Hepatocyte (in vitro differentiated cells): ENCODE data around the gene ANGPT4. TPM values are rescaled to one million over a fixed set of nuclear protein-coding genes. Genes with fewer than 3 reads are reported as not detected.

Source experiments
- DNase-seq: peaks from one replicate; pipeline ENCODE4 v3.0.0-alpha.2; 2016; ENCODE audit warnings: low spot score
- H2AFZ ChIP-seq: fragments of 200-600 bp; sonication (generic); 2 replicates; pipeline ENCODE4 v1.6.0; 2016; ENCODE audit warnings: antibody characterized with exemption, mild to moderate bottlenecking
- H3K27ac ChIP-seq: fragments of 200-600 bp; sonication (generic); 2 replicates; pipeline ENCODE4 v1.5.1; 2016; ENCODE audit warnings: mild to moderate bottlenecking
- H3K27me3 ChIP-seq: fragments of 200-600 bp; sonication (generic); 2 replicates; pipeline ENCODE4 v1.6.1; 2016
- H3K36me3 ChIP-seq: fragments of 200-600 bp; sonication (generic); replicated peaks from 2 replicates; pipeline ENCODE4 v1.5.1; 2016; ENCODE audit warnings: low read depth; ENCODE audit not compliant: insufficient read depth
- H3K4me1 ChIP-seq: fragments of 200-600 bp; sonication (generic); 2 replicates; pipeline ENCODE4 v1.5.1; 2016; ENCODE audit warnings: mild to moderate bottlenecking, moderate library complexity; ENCODE audit not compliant: insufficient read depth
- H3K4me2 ChIP-seq: fragments of 200-600 bp; sonication (generic); 2 replicates; pipeline ENCODE4 v1.6.0; 2016
- H3K4me3 ChIP-seq: fragments of 200-600 bp; sonication (generic); 2 replicates; pipeline ENCODE4 v1.5.1; 2016; ENCODE audit warnings: mild to moderate bottlenecking
- H3K79me2 ChIP-seq: fragments of 200-600 bp; sonication (generic); 2 replicates; pipeline ENCODE4 v1.6.0; 2017; ENCODE audit warnings: mild to moderate bottlenecking
- H3K9me2 ChIP-seq: fragments of 200-600 bp; sonication (generic); replicated peaks from 2 replicates; pipeline ENCODE4 v1.6.0; 2017; ENCODE audit warnings: mild to moderate bottlenecking; ENCODE audit not compliant: insufficient read depth
- H3K9me3 ChIP-seq: fragments of 200-600 bp; sonication (generic); 2 replicates; pipeline ENCODE4 v1.5.1; 2016; ENCODE audit warnings: low read depth, mild to moderate bottlenecking
- H4K20me1 ChIP-seq: fragments of 200-600 bp; sonication (generic); 2 replicates; pipeline ENCODE4 v1.6.0; 2016; ENCODE audit warnings: mild to moderate bottlenecking; ENCODE audit not compliant: insufficient read depth, poor library complexity, severe bottlenecking
- CTCF ChIP-seq: fragments of 200-600 bp; sonication (generic); IDR thresholded peaks from 2 replicates; pipeline ENCODE4 v1.5.1; 2016; ENCODE audit warnings: antibody characterized with exemption, mild to moderate bottlenecking; ENCODE audit not compliant: poor library complexity
- EZH2 ChIP-seq: fragments of 200-600 bp; sonication (generic); IDR thresholded peaks from 2 replicates; pipeline ENCODE4 v1.6.1; 2016; ENCODE audit warnings: antibody characterized with exemption, mild to moderate bottlenecking, borderline replicate concordance
- EZH2phosphoT487 ChIP-seq: fragments of 200-600 bp; sonication (generic); IDR thresholded peaks from one replicate; pipeline ENCODE4 v1.6.1; 2018; ENCODE audit warnings: antibody characterized with exemption, mild to moderate bottlenecking, low read depth, moderate library complexity; ENCODE audit not compliant: unreplicated experiment, severe bottlenecking
- WGBS: methylation state at CpG from one replicate; pipeline ENCODE4 v1.1.6; 2016; ENCODE audit warnings: low lambda C conversion rate; ENCODE audit errors: missing lambda C conversion rate; 5-methylcytosine and 5-hydroxymethylcytosine counted together
- polyA plus RNA-seq: library from polyadenylated mRNA; unstranded; fragments of >200 nt; fragmentation: Nextera tagmentation; extraction: Ambion mirVana; gene quantifications from 2 replicates; pipeline ENCODE4 v1.2.1, GENCODE V29; 2016
- total RNA-seq: library from RNA; depleted of rRNA; stranded (reverse); fragments of >200 nt; gene quantifications from 2 replicates; pipeline ENCODE4 v1.2.3, GENCODE V29; 2014

ANGPT4 gene
- total and polyA plus RNA-seq, 2 experiments from 2014 or later, result not detected

GRCh38 chr20:949717-950116 is 33.6 kb upstream of the ANGPT4 start:
- no peaks in the 10 kb centered on the region for H3K79me2 ChIP-seq
- H4K20me1 ChIP-seq, result no peaks in the 10 kb centered on the region
- peaks cover 4% of the 10 kb centered on the region for H3K27me3 ChIP-seq
- peaks cover 5% of the 10 kb centered on the region for H3K4me1 ChIP-seq
- H2AFZ ChIP-seq, result no peak overlapping the region
- H3K4me2 ChIP-seq, result no peak overlapping the region
- TF ChIP-seq EZH2 (no peak), CTCF (no peak), EZH2phosphoT487 (no peak)
- H3K4me3 ChIP-seq, result no peak overlapping the region
- H3K27ac ChIP-seq, result no peak overlapping the region
- DNase-seq, result no peak
- no peaks in the 10 kb centered on the region for H3K9me2 ChIP-seq
- 98% methylated on average over 7 of the region's 7 CpGs for WGBS
- H3K9me3 ChIP-seq, result no peaks in the 10 kb centered on the region
- no peaks in the 10 kb centered on the region for H3K36me3 ChIP-seq

DNA sequence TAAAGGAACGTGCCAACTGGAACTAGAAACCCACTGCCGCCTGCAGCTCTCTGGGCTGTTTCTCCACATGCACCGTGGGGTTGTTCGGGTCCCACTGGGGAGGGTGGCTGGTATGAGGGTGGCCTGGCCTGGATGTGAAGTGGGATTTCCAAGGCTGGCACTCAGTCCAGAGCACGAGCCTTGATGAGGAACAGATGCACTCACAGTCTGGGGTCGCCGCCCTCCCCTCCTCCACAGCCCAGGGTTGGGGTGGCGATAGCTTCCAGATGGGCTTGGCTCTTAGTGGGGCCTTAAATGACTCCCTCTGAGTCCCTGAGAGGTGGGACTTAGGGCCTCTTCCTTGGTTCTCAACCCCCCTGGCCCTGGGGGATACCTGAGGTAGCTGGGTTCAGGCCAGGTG is 30.7 kb upstream of the ANGPT4 start:
- H3K4me2 ChIP-seq, result no peak overlapping the region
- no peak overlapping the region for H3K27ac ChIP-seq
- peaks cover 5% of the 10 kb centered on the region for H3K4me1 ChIP-seq
- WGBS, result 57% methylated on average over 8 of the region's 8 CpGs
- peaks cover 4% of the 10 kb centered on the region for H3K27me3 ChIP-seq
- no peak for DNase-seq
- H3K79me2 ChIP-seq, result no peaks in the 10 kb centered on the region
- H3K9me2 ChIP-seq, result no peaks in the 10 kb centered on the region
- no peaks in the 10 kb centered on the region for H4K20me1 ChIP-seq
- TF ChIP-seq EZH2 (no peak), EZH2phosphoT487 (no peak)
- H3K9me3 ChIP-seq, result no peaks in the 10 kb centered on the region
- no peaks in the 10 kb centered on the region for H3K36me3 ChIP-seq
- H3K4me3 ChIP-seq, result no peak overlapping the region
- H2AFZ ChIP-seq, result no peak overlapping the region

DNA sequence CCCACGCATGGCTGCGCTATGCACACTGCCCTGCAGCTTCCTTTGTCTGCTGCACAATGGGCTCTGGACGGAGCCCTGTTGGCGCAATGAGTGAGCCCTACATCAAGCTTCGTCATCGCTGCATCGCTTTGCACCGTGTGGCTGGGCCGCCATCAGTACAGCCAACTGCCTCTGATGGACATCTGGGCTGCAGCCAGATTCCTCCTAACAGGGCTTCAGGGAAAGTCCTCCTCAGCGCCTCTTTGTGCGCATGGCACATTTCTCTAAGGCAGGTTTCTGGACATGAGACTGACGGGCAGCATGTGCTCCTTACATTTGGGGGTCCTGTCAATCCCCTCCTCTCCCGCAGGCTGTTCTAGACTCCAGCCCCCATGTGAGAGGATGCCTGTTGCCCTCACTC is 29.7 kb upstream of the ANGPT4 start:
- no peaks in the 10 kb centered on the region for H3K36me3 ChIP-seq
- H3K27ac ChIP-seq, result no peak overlapping the region
- H3K4me2 ChIP-seq, result no peak overlapping the region
- no peaks in the 10 kb centered on the region for H3K79me2 ChIP-seq
- no peaks in the 10 kb centered on the region for H3K9me2 ChIP-seq
- H3K9me3 ChIP-seq, result no peaks in the 10 kb centered on the region
- H3K27me3 ChIP-seq, result peaks cover 4% of the 10 kb centered on the region
- H3K4me3 ChIP-seq, result no peak overlapping the region
- H4K20me1 ChIP-seq, result no peaks in the 10 kb centered on the region
- 88% methylated on average over 13 of the region's 13 CpGs for WGBS
- no peak overlapping the region for H2AFZ ChIP-seq
- H3K4me1 ChIP-seq, result peaks cover 5% of the 10 kb centered on the region
- TF ChIP-seq EZH2phosphoT487 (no peak), EZH2 (no peak), CTCF (no peak)
- no peak for DNase-seq

- Histone ChIP-seq H4K20me1 (no peaks in the 10 kb centered on the region), H3K4me2 (no peak overlapping the region), H3K36me3 (no peaks in the 10 kb centered on the region), H3K27me3 (peaks cover 4% of the 10 kb centered on the region), H3K79me2 (no peaks in the 10 kb centered on the region), H3K4me3 (no peak overlapping the region), H2AFZ (no peak overlapping the region), H3K4me1 (peaks cover 5% of the 10 kb centered on the region), H3K9me3 (no peaks in the 10 kb centered on the region), H3K27ac (no peak overlapping the region), H3K9me2 (no peaks in the 10 kb centered on the region)
- TF ChIP-seq EZH2phosphoT487 (no peak), EZH2 (no peak), CTCF (no peak)
- WGBS, result 61% methylated on average over 13 of the region's 13 CpGs
- peak; percentile 23 for DNase-seq
Observed at GRCh38 chr20:944774-945410, 28.8 kb upstream of the ANGPT4 start.
